Measurements from ENCODE around the gene GRIN1.

GRCh38 chr9:137143459-137143858, 4.5 kb downstream of the GRIN1 start:
- TF ChIP-seq CTCF (IDR thresholded peaks at IDR 0.05): no peak
- no peak for TF ChIP-seq EZH2 (IDR thresholded peaks at IDR 0.05; ENCODE audit: borderline replicate concordance, insufficient read depth, low read depth, low read length, poor library complexity, severe bottlenecking)
